Measurements from ENCODE around the gene OSBPL6.
A peak's percentile ranks its signal among the peaks of the same experiment; 100 is the strongest.

The OSBPL6 gene

DNA sequence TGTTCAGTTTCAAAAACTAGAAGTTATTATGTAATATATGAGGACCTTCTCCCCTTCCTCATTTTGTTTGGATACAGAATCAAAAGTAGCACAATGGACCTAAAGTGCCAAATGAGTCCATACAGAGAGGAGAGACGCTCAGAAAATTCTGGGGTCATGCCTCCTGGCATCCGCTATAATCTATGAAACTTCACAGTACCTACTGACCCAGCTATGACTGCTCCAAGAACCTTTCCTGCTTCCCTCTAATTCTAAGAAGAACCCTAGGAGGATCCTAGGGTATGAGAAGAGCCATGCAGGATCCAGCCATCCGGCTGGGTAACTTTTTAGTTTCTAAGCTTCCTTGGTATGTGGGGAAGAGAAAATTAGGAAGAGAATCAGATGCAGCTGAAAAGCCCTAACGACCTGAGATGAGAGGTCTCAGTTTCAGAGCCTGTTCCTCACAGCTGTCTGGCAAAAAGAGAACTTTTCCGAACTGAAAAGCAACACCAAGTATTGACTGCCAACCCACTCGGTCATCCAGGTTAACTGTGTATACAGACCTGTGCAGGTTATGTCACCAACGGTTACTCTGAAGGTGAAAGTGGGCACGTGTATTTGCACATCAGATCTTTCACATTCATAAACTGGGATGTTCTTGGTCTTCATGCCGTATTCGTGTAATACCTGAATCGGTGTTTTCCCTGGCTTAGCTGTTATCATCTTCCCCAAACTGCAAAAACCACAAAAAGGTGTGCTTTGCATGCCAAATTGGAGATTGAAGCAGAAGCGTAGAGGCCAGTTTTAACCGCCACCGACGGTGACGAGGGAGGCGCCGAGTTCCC, 255.6 kb downstream of the OSBPL6 start:
- DNase-seq = peak in 4 of 14 donors; percentile 16 to 47 (median 22)

DNA sequence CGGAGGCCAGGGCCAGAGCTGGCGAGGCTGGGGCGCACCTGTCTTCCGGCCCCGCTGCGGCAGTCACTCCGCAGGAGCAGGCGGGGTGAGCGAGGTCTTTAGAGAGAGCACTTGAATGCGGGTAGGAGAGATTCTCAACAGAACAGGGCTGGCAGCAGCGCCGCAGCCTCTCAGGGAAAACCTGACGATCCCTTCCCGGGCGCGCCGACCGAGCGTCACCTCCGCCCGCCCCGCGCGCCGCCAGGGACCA, 256.1 kb downstream of the OSBPL6 start:
- peak in 1 of 14 donors; percentile 59 for DNase-seq

DNA sequence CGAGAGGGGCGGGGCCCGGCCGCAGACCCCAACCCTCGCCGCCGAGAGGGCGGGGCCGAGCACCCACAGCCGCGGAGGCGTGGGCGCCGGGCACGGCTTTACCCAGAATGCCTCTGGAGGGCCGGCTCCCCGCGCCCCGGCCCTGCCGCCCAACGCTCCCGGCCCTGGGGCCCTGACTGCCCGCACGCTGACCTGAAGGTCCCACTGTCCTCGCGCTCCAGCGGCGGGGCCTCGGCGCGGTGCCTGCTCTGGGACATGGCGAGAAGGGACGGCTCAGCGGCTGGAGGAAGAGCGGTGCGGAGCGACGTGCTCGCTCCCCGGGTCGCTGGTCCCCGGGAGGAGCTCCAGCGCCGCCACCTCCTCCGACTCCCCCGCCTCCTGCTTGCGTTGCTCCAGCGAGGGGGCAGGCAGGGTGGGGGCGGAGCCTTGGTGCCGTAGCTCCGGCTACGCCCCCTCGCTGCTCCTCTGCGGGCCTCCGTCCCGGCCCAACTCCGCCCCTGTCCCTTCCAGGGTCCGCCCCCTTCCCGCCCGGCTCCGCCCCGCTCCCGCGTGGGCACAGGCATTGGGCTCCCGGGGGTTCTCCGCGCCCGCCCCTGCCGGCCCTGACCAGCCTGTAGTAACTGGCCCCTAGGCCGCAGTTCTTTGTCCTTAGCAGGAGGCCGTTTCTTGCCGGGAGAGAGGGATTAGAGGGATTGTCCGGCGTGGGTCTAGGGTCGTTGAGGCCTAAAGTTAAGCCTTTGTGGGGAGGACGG, 256.6 kb downstream of the OSBPL6 start, which contains the start of the genes PJVK and PRKRA:
PJVK (plus strand) TSS at position 605 of the 752 bp plus-strand sequence. CDS start 2,032 bp downstream, outside the sequence.
PRKRA (minus strand) TSS at position 402 of the 752 bp plus-strand sequence; CDS start at position 257, 145 bp downstream.
- DNase-seq = peak; percentile 49 to 99 (median 96)

DNA sequence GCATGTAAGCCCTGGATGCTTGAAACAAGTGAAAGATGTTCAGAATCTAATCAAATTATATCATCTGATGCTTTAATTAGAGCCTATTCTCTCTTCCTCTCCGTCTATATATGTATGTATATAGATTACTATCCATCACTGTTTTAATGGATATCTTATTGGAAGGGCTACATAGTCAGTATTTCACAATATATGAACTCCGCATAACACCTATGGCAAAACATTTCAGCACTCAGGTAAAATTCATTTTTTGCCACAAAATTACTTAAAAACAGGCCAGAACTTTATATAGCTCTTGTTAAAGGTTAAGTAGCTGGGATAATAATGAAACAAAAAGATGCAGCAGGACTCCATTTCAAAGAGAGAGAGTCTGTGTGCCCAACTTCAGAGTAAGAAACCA, 258.0 kb downstream of the OSBPL6 start:
- DNase-seq = no peak
